ENCODE measurements around the gene SLC36A1. TPM values are rescaled to one million over a fixed set of nuclear protein-coding genes. Genes with fewer than 3 reads are reported as not detected.

The SLC36A1 gene
- total RNA-seq, 1 donor from 2014 or later: 42.5 TPM

DNA sequence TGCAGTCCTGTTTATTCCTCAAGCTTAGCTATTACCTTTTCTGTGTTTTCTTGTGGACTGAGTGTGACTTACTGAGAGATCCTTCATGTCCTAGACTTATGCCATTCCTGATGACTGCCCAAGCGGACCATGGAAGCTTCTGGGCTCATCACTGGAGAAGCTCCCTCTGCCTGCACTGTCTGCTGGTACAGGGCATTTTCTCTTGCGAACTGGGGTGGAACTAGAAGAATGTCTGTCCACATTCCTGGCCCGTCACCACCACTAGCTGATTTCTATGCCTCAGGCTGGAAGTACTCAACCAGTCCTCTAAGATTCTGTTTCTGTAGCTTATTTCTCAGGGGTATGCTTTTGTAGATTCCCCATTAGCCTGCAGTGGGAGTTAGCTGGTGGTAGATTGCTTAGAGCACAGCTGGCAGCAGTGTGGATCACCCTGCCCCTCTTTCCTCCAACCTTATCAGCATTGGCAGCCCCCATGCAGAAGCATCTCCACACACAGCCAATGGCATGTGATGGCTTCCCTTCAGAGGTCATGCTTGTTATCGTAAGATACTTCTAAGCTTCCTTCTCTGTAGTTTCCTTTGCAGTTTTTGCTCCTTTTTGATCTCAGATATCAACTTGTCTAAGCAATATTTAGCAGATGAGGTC is 12.4 kb downstream of the SLC36A1 start:
- DNase-seq (ENCODE audit: extremely low spot score, unreplicated experiment): no peak
- TF ChIP-seq, protein P1, sequence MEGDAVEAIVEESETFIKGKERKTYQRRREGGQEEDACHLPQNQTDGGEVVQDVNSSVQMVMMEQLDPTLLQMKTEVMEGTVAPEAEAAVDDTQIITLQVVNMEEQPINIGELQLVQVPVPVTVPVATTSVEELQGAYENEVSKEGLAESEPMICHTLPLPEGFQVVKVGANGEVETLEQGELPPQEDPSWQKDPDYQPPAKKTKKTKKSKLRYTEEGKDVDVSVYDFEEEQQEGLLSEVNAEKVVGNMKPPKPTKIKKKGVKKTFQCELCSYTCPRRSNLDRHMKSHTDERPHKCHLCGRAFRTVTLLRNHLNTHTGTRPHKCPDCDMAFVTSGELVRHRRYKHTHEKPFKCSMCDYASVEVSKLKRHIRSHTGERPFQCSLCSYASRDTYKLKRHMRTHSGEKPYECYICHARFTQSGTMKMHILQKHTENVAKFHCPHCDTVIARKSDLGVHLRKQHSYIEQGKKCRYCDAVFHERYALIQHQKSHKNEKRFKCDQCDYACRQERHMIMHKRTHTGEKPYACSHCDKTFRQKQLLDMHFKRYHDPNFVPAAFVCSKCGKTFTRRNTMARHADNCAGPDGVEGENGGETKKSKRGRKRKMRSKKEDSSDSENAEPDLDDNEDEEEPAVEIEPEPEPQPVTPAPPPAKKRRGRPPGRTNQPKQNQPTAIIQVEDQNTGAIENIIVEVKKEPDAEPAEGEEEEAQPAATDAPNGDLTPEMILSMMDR (IDR thresholded peaks at IDR 0.05): peak; percentile 51
- peaks cover 20% of the 10 kb centered on the region for H3K36me3 Mint-ChIP-seq (ENCODE audit: unreplicated experiment)
- no peaks in the 10 kb centered on the region for H3K27me3 Mint-ChIP-seq (ENCODE audit: unreplicated experiment)
- peaks cover 17% of the 10 kb centered on the region for H3K4me1 Mint-ChIP-seq (ENCODE audit: unreplicated experiment)
- no peak overlapping the region for H3K4me3 Mint-ChIP-seq (ENCODE audit: unreplicated experiment)
- H3K27ac Mint-ChIP-seq (ENCODE audit: unreplicated experiment): peak overlapping the region; percentile 74
- no peaks in the 10 kb centered on the region for H3K9me3 Mint-ChIP-seq (ENCODE audit: unreplicated experiment)

DNA sequence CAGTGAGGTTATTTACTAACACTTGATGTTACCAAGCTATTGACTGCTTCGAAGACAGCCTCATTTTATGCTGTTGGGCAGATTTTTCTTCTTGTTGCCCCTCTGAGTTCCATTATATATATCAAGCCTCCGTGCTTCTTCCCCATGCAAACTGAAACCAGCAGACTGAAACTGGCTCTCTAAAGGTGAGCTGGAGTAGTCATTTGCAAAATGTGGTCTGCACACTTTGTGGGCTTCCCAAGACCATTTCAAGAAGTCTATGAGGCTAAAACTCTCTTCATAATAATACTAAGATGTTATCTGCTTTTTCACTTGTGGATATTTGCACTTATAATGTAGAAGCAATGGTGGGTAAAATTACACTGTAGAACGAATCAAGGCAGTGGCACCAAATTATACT is 13.9 kb downstream of the SLC36A1 start:
- TF ChIP-seq, protein P1 (IDR thresholded peaks at IDR 0.05): no peak
- peaks cover 15% of the 10 kb centered on the region for H3K4me1 Mint-ChIP-seq (ENCODE audit: unreplicated experiment)
- no peak overlapping the region for H3K27ac Mint-ChIP-seq (ENCODE audit: unreplicated experiment)
- no peaks in the 10 kb centered on the region for H3K9me3 Mint-ChIP-seq (ENCODE audit: unreplicated experiment)
- H3K36me3 Mint-ChIP-seq (ENCODE audit: unreplicated experiment): peaks cover 34% of the 10 kb centered on the region
- no peak overlapping the region for H3K4me3 Mint-ChIP-seq (ENCODE audit: unreplicated experiment)
- no peaks in the 10 kb centered on the region for H3K27me3 Mint-ChIP-seq (ENCODE audit: unreplicated experiment)
- DNase-seq (ENCODE audit: extremely low spot score, unreplicated experiment): no peak

DNA sequence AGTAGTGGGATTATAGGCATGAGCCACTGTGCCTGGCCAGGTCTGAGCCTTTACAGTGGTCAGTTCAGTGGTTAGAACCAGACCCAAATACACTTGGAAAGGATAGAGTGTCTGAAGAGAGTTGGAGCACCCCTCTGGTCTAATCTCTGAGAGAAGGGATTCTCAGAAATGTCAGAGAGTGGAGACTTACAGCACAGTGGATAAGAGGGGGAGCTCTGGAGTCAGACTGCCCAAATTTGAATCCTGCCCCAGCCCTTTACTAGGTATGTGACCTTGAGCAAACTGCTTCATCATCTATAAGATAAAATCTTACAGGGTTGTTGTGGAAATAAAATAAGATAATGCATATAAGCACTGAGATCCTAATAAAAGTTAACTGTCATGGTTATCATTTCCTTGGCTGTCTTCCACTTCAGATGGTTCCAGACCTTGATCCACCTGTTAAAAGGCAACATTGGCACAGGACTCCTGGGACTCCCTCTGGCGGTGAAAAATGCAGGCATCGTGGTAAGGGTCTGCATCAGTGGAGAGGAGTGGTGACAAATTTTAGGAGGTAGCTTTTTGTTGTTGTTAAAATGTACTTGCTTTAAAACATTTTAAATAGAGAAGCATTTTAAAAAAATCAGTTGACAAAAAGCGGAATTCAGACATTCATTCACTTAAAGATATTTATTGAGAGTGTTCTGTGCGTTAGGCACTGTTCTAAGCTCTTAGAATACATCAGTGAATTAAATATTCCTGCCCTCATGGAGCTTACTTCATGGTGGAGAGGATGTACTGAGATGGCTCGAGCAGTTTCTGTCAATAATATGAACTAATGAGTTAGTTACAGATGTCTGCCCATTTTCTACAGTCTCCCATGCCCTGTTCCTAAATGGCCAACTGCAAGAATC is 16.0 kb downstream of the SLC36A1 start:
- peaks cover 11% of the 10 kb centered on the region for H3K4me1 Mint-ChIP-seq (ENCODE audit: unreplicated experiment)
- TF ChIP-seq, protein P1 (IDR thresholded peaks at IDR 0.05): peak; percentile 49
- no peak overlapping the region for H3K4me3 Mint-ChIP-seq (ENCODE audit: unreplicated experiment)
- peaks cover 44% of the 10 kb centered on the region for H3K36me3 Mint-ChIP-seq (ENCODE audit: unreplicated experiment)
- no peak overlapping the region for H3K27ac Mint-ChIP-seq (ENCODE audit: unreplicated experiment)
- no peaks in the 10 kb centered on the region for H3K27me3 Mint-ChIP-seq (ENCODE audit: unreplicated experiment)
- no peaks in the 10 kb centered on the region for H3K9me3 Mint-ChIP-seq (ENCODE audit: unreplicated experiment)
- DNase-seq (ENCODE audit: extremely low spot score, unreplicated experiment): no peak

- DNase-seq (ENCODE audit: extremely low spot score, unreplicated experiment): no peak
- peaks cover 15% of the 10 kb centered on the region for H3K4me1 Mint-ChIP-seq (ENCODE audit: unreplicated experiment)
- peaks cover 44% of the 10 kb centered on the region for H3K36me3 Mint-ChIP-seq (ENCODE audit: unreplicated experiment)
- no peaks in the 10 kb centered on the region for H3K27me3 Mint-ChIP-seq (ENCODE audit: unreplicated experiment)
- H3K27ac Mint-ChIP-seq (ENCODE audit: unreplicated experiment): no peak overlapping the region
- no peak overlapping the region for H3K4me3 Mint-ChIP-seq (ENCODE audit: unreplicated experiment)
- H3K9me3 Mint-ChIP-seq (ENCODE audit: unreplicated experiment): no peaks in the 10 kb centered on the region
- TF ChIP-seq, protein P1 (IDR thresholded peaks at IDR 0.05): no peak
Observed at GRCh38 chr5:151464101-151464500, 16.7 kb downstream of the SLC36A1 start.

DNA sequence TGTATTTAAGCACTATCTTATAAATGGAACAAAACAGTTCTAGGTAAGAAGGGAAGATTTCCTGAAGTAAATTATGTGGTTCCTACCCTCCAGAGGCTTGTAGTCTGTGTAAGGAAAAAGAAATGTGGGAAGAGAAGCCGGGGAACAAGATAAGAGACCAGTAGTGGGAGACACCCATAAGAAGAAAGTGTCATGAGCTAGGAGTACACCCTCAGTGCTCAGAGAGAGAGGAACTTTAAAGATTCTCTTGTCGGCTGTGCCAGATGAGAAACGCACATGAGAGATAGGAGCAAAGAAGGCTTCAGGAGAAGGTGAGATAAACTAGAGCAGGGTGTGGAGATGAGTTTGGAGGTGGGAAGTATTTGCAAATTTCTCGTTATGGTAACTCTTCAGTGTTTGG is 18.1 kb downstream of the SLC36A1 start:
- Mint-ChIP-seq H3K27ac (ENCODE audit: unreplicated experiment) (no peak overlapping the region), H3K4me1 (ENCODE audit: unreplicated experiment) (peaks cover 8% of the 10 kb centered on the region), H3K4me3 (ENCODE audit: unreplicated experiment) (no peak overlapping the region), H3K9me3 (ENCODE audit: unreplicated experiment) (no peaks in the 10 kb centered on the region), H3K27me3 (ENCODE audit: unreplicated experiment) (no peaks in the 10 kb centered on the region), H3K36me3 (ENCODE audit: unreplicated experiment) (peaks cover 47% of the 10 kb centered on the region)
- DNase-seq (ENCODE audit: extremely low spot score, unreplicated experiment): no peak
- TF ChIP-seq, protein P1 (IDR thresholded peaks at IDR 0.05): no peak
